B cell (primary cell): ENCODE data around the gene AMFR. TPM values are rescaled to one million over a fixed set of nuclear protein-coding genes. Genes with fewer than 3 reads are reported as not detected.

Experiments used
- ATAC-seq: fragments of 200-7000 bp; cut with Tn5 transposase; one replicate; pipeline ENCODE4 v1.10.0; 2021; ENCODE audit warnings: low read depth, mild to moderate bottlenecking, moderate number of reproducible peaks, moderate library complexity
- CTCF ChIA-PET: fragments of 350-600 bp; sonication (Branson Sonifier 250); formaldehyde crosslinking; loops from one replicate; lab custom pipeline; 2021; ENCODE audit warnings: antibody characterized with exemption, inconsistent platforms; lab: Charles Lee
- POLR2A ChIA-PET: fragments of 350-600 bp; sonication (Branson Sonifier 250); formaldehyde crosslinking; loops from one replicate; lab custom pipeline; 2021; ENCODE audit warnings: antibody characterized with exemption; lab: Charles Lee
- DNase-seq: peaks from one replicate; pipeline ENCODE4 v3.0.0; 2013
- H2AFZ ChIP-seq: 2 replicates; pipeline ENCODE4 v1.6.1; 2012; ENCODE audit warnings: mild to moderate bottlenecking, low read depth, low read length; ENCODE audit not compliant: insufficient read depth, poor library complexity, severe bottlenecking
- H3K27ac ChIP-seq, 2 donors: 1 replicate in 1 of 2; 2 replicates in 1 of 2; pipeline ENCODE4 v1.5.1; 2012 to 2013; ENCODE audit warnings: low read length in 2 of 2, mild to moderate bottlenecking in 2 of 2, moderate library complexity in 1 of 2
- H3K27me3 ChIP-seq, 4 experiments: fragments of 200-600 bp in 1 of 4; sonication (generic) in 1 of 4; replicated peaks in 1 of 4; 1 replicate in 2 of 4; 2 replicates in 2 of 4; pipeline versions ENCODE4 v1.6.1 to v1.7.0; 2013 to 2016; ENCODE audit warnings: low read length in 3 of 4, mild to moderate bottlenecking in 2 of 4, mixed read lengths in 1 of 4, moderate library complexity in 1 of 4; ENCODE audit not compliant: insufficient read depth in 4 of 4, control insufficient read depth in 3 of 4; ENCODE audit errors: control extremely low read depth in 1 of 4
- H3K36me3 ChIP-seq, 2 experiments: replicated peaks in 1 of 2; 1 replicate in 1 of 2; 2 replicates in 1 of 2; pipeline versions ENCODE4 v1.6.1 to v1.7.1; 2013; ENCODE audit warnings: low read length in 1 of 2; ENCODE audit not compliant: insufficient read depth in 2 of 2, control insufficient read depth in 1 of 2; ENCODE audit errors: control extremely low read depth in 1 of 2, extremely low read depth in 1 of 2
- H3K4me1 ChIP-seq, 2 donors: fragments of 200-600 bp in 1 of 2; sonication (generic) in 1 of 2; 1 replicate in 1 of 2; 2 replicates in 1 of 2; pipeline versions ENCODE4 v1.5.1 to v1.6.1; 2013 to 2017; ENCODE audit warnings: low read length in 2 of 2; ENCODE audit not compliant: control insufficient read depth in 2 of 2, insufficient read depth in 2 of 2
- H3K4me2 ChIP-seq: replicated peaks from 2 replicates; pipeline ENCODE3; 2012; ENCODE audit warnings: mild to moderate bottlenecking, low read depth, low read length; ENCODE audit not compliant: poor library complexity, severe bottlenecking
- H3K4me3 ChIP-seq, 5 experiments: fragments of 200-600 bp in 1 of 5; sonication (generic) in 1 of 5; 1 replicate in 3 of 5; 2 replicates in 2 of 5; pipeline versions ENCODE4 v1.5.1 to v1.7.0; 2011 to 2016; ENCODE audit warnings: low read length in 4 of 5, mild to moderate bottlenecking in 4 of 5, low read depth in 2 of 5, control low read depth in 1 of 5, moderate library complexity in 1 of 5; ENCODE audit not compliant: insufficient read depth in 1 of 5; ENCODE audit errors: control extremely low read depth in 1 of 5, extremely low read depth in 1 of 5
- H3K79me2 ChIP-seq: fragments of 200-600 bp; sonication (generic); one replicate; pipeline ENCODE4 v1.6.0; 2016; ENCODE audit warnings: low read length; ENCODE audit not compliant: control insufficient read depth, insufficient read depth
- H3K9ac ChIP-seq: fragments of 200-600 bp; sonication (generic); 2 replicates; pipeline ENCODE4 v1.6.1; 2017; ENCODE audit warnings: mild to moderate bottlenecking, low read length, moderate library complexity
- H3K9me3 ChIP-seq, 3 donors: one replicate each; pipeline versions ENCODE4 v1.6.1 to v1.7.1; 2013; ENCODE audit warnings: low read length in 2 of 3; ENCODE audit not compliant: control insufficient read depth in 2 of 3, insufficient read depth in 1 of 3; ENCODE audit errors: control extremely low read depth in 1 of 3
- H4K20me1 ChIP-seq: 2 replicates; pipeline ENCODE4 v1.6.0; 2012; ENCODE audit warnings: mild to moderate bottlenecking, low read length; ENCODE audit not compliant: insufficient read depth, control insufficient read depth, poor library complexity, severe bottlenecking
- H3K27ac Mint-ChIP-seq: one replicate; pipeline ENCODE4 v1.8.0; 2021; ENCODE audit warnings: mixed read lengths
- H3K27me3 Mint-ChIP-seq: one replicate; pipeline ENCODE4 v1.8.0; 2021; ENCODE audit warnings: mixed read lengths
- H3K4me1 Mint-ChIP-seq: one replicate; pipeline ENCODE4 v1.8.0; 2021; ENCODE audit warnings: mixed read lengths
- H3K4me3 Mint-ChIP-seq: one replicate; pipeline ENCODE4 v1.8.0; 2021; ENCODE audit warnings: mixed read lengths
- H3K9me3 Mint-ChIP-seq: one replicate; pipeline ENCODE4 v1.8.0; 2022; ENCODE audit warnings: mixed read lengths; ENCODE audit not compliant: insufficient read depth
- EZH2 ChIP-seq: IDR thresholded peaks from 2 replicates; pipeline ENCODE4 v1.6.1; 2012; ENCODE audit warnings: borderline replicate concordance, low read depth, mild to moderate bottlenecking, moderate library complexity, low read length; ENCODE audit not compliant: insufficient read depth, poor library complexity, severe bottlenecking
- WGBS: methylation state at CpG from one replicate; pipeline ENCODE4 v1.1.5; 2013; ENCODE audit warnings: missing lambda C conversion rate; ENCODE audit not compliant: insufficient coverage; 5-methylcytosine and 5-hydroxymethylcytosine counted together
- intact Hi-C: fragments of 100-400 bp; cut with micrococcal nuclease; formaldehyde crosslinking; loops from one replicate; pipeline ENCODE4 v1.10.0; 2022
- polyA plus RNA-seq: library from polyadenylated mRNA; depleted of rRNA; stranded (reverse); fragments of >200 nt; gene quantifications from 2 replicates; pipeline ENCODE4 v1.2.3, GENCODE V29; 2012
- total RNA-seq, 2 donors: library from RNA; stranded (reverse); fragments of 120-200 nt in 1 of 2; gene quantifications; 1 replicate in 1 of 2; 2 replicates in 1 of 2; pipeline versions ENCODE4 v1.2.3 to v1.2.4, GENCODE V29; 2013 to 2022
- TF ChIP-seq, protein P1 (sequence below): fragments of 200-600 bp; IDR thresholded peaks from one replicate; pipeline ENCODE4 v1.8.0; 2022; ENCODE audit warnings: antibody characterized with exemption, mild to moderate bottlenecking

AMFR gene
- total and polyA plus RNA-seq, 2 donors (not counting 1 experiment from before 2014, with no cell fraction given): 118 to 225 TPM

DNA sequence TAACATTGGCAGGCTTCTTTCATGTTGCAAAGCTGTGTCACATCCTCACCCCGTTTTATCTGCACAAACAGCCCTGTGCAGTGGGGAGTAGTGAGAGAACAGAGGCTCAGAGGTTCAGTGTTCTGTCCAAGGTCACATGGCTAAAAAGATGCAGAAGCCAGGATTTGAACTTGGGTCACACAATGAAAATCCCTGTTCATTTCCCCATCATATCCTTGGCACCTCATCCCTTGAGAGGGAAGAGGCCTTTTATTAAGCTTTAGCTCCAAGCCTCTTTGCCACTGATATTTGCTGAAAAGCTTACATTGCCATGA lies 106.6 kb downstream of the AMFR start:
- Histone ChIP-seq H4K20me1 (no peaks in the 10 kb centered on the region), H2AFZ (no peak overlapping the region), H3K4me1 (peaks cover 3 to 11% of the 10 kb centered on the region in 2 donors), H3K9me3 (peaks cover 0 to 4% (median 0%) of the 10 kb centered on the region in 3 donors), H3K79me2 (no peaks in the 10 kb centered on the region), H3K4me2 (no peak overlapping the region), H3K27ac (no peak overlapping the region), H3K9ac (no peak overlapping the region), H3K36me3 (no peaks in the 10 kb centered on the region), H3K27me3 (peaks cover 0 to 5% (median 0%) of the 10 kb centered on the region in 4 experiments), H3K4me3 (no peak overlapping the region)
- DNase-seq: no peak
- Mint-ChIP-seq H3K9me3 (no peaks in the 10 kb centered on the region), H3K27me3 (peaks cover 9% of the 10 kb centered on the region), H3K27ac (no peak overlapping the region), H3K4me1 (peaks cover 13% of the 10 kb centered on the region), H3K4me3 (no peak overlapping the region)
- no peak for ATAC-seq
- CTCF ChIA-PET: interaction anchor here (0.5 to 8.8 kb wide), 29 partner anchors 8 to 862 kb away, joined by 3 to 156 read pairs (median 5); partner anchors contain the start of gene MT2A
- no CpG with 5 or more reads among the region's 1 CpG for WGBS
- intact Hi-C loops: loop anchor here (5.0 kb wide), 2 partner anchors 116 to 384 kb away; no protein-coding TSS in a partner anchor
- POLR2A ChIA-PET: no interaction called here
- no peak for TF ChIP-seq EZH2
- TF ChIP-seq, protein P1, sequence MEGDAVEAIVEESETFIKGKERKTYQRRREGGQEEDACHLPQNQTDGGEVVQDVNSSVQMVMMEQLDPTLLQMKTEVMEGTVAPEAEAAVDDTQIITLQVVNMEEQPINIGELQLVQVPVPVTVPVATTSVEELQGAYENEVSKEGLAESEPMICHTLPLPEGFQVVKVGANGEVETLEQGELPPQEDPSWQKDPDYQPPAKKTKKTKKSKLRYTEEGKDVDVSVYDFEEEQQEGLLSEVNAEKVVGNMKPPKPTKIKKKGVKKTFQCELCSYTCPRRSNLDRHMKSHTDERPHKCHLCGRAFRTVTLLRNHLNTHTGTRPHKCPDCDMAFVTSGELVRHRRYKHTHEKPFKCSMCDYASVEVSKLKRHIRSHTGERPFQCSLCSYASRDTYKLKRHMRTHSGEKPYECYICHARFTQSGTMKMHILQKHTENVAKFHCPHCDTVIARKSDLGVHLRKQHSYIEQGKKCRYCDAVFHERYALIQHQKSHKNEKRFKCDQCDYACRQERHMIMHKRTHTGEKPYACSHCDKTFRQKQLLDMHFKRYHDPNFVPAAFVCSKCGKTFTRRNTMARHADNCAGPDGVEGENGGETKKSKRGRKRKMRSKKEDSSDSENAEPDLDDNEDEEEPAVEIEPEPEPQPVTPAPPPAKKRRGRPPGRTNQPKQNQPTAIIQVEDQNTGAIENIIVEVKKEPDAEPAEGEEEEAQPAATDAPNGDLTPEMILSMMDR: no peak

DNA sequence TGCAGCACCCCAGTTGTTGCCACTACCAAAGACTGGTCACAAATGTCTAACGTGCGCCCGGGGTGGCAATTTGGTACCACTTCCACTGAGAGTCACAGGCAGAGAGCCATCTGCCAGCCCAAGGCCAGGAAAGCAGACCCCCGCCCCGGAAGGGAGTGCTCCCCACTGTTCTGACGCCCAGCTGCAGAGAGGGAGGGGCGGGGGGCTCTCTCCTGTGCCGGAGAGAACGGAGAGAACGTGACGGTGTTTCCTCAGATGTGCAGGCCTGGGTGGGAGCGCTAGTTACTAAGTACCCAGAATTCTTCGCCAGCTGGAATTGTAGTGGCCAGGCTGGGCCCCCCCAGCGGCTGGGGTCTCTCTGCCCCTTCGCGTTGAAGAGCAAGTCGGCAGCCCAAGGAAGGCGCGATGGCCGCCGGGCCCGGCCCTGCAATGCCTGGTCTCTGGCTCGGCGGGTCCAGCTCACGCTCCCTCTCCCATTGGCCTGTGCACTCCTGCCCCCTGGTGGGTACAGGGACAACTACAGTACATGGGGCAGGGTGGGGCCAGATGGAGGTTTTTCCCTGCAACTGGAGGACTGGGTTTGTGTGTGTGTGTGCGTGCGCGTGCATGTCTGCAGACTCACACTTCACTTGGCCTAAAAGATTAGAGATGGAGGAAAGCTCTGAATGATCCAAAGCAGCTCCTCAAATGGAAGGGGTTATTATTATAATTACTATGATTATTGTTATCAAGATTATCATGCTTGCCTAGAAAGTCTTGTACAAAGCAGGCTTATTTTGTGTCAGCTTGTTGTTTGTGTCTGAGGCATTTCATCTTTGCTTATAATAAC lies 107.1 kb downstream of the AMFR start:
- DNase-seq: peak; percentile 75
- Histone ChIP-seq H3K4me1 (peaks cover 3 to 11% of the 10 kb centered on the region in 2 donors), H3K36me3 (no peaks in the 10 kb centered on the region), H3K79me2 (no peaks in the 10 kb centered on the region), H3K4me2 (peak overlapping the region; percentile 68), H3K27ac (no peak overlapping the region), H3K4me3 (peak overlapping the region in 2 of 5 experiments; percentile 12 to 15), H3K9ac (no peak overlapping the region), H2AFZ (peak overlapping the region; percentile 81), H3K9me3 (peaks cover 0 to 4% (median 0%) of the 10 kb centered on the region in 3 donors), H4K20me1 (no peaks in the 10 kb centered on the region), H3K27me3 (peaks cover 0 to 5% (median 0%) of the 10 kb centered on the region in 4 experiments)
- Mint-ChIP-seq H3K27ac (no peak overlapping the region), H3K27me3 (peaks cover 9% of the 10 kb centered on the region), H3K4me1 (peaks cover 13% of the 10 kb centered on the region), H3K9me3 (no peaks in the 10 kb centered on the region), H3K4me3 (peak overlapping the region; percentile 39)
- intact Hi-C loops: loop anchor here (5.0 kb wide), 2 partner anchors 116 to 384 kb away; no protein-coding TSS in a partner anchor
- CTCF ChIA-PET: interaction anchor here (0.6 to 8.8 kb wide), 30 partner anchors 9 to 861 kb away, joined by 3 to 156 read pairs (median 4); partner anchors contain the start of gene MT2A
- TF ChIP-seq, protein P1: peak; percentile 98
- TF ChIP-seq EZH2: no peak
- 15% methylated on average over 28 of the region's 28 CpGs for WGBS
- POLR2A ChIA-PET: no interaction called here
- ATAC-seq: peak; percentile 98
